ENCODE data around the gene KRT33B. TPM values are rescaled to one million over a fixed set of nuclear protein-coding genes. Genes with fewer than 3 reads are reported as not detected.

KRT33B gene
- total and polyA plus RNA-seq, 2 of the 4 experiments (the other 2 are of a cell fraction), result 0.18 to 0.22 TPM

- Histone ChIP-seq H3K27ac (ENCODE audit: insufficient read depth, low read length) (no peak overlapping the region), H3K56ac (ENCODE audit: extremely low read depth, insufficient read depth, low read length) (no peak overlapping the region), H3K14ac (replicated peaks; ENCODE audit: low read depth, low read length) (no peak overlapping the region), H3K36me3 (ENCODE audit: control insufficient read depth, insufficient read depth, low read length) (no peaks in the 10 kb centered on the region), H3K79me1 (ENCODE audit: low read depth in 1 of 2, low read length in 2 of 2) (no peaks in the 10 kb centered on the region), H2AK9ac (replicated peaks; ENCODE audit: low read depth, low read length, poor library complexity) (no peak overlapping the region), H2BK120ac (ENCODE audit: low read depth, low read length) (no peak overlapping the region), H3K4me1 (ENCODE audit: control insufficient read depth, insufficient read depth, low read length) (no peaks in the 10 kb centered on the region), H3K18ac (ENCODE audit: low read depth, low read length) (no peak overlapping the region), H3K9ac (ENCODE audit: low read depth, low read length) (no peak overlapping the region), H3K27me3 (ENCODE audit: control insufficient read depth, insufficient read depth, low read length) (peaks cover 7% of the 10 kb centered on the region; the same call in 1 of the 2 replicates), H3K4me3 (ENCODE audit: insufficient read depth, low read depth, low read length) (no peak overlapping the region), H3K4ac (ENCODE audit: low read depth, low read length) (no peak overlapping the region), H2BK5ac (ENCODE audit: low read depth, low read length, poor library complexity, severe bottlenecking) (no peak overlapping the region), H2AK5ac (ENCODE audit: low read depth, low read length) (no peak overlapping the region), H4K20me1 (ENCODE audit: insufficient read depth, low read length) (no peaks in the 10 kb centered on the region), H4K5ac (ENCODE audit: low read depth, low read length) (no peak overlapping the region), H4K91ac (ENCODE audit: insufficient read depth, low read depth, low read length) (no peak overlapping the region), H2BK15ac (ENCODE audit: low read depth, low read length) (no peak overlapping the region), H3K9me3 (ENCODE audit: control insufficient read depth, insufficient read depth, low read length) (peaks cover 5% of the 10 kb centered on the region), H3K9me1 (ENCODE audit: insufficient read depth, low read length) (no peaks in the 10 kb centered on the region), H2BK20ac (ENCODE audit: low read depth, low read length) (no peak overlapping the region), H3K4me2 (ENCODE audit: low read depth, low read length) (no peak overlapping the region), H3K23ac (ENCODE audit: low read depth, low read length) (no peak overlapping the region), H4K8ac (ENCODE audit: low read depth in 2 of 2, low read length in 2 of 2) (no peak overlapping the region), H2AFZ (replicated peaks; ENCODE audit: low read length, poor library complexity) (no peak overlapping the region)
- BruUV-seq (replicated peaks), result no TSS peak
- no peak for TF ChIP-seq RAD21 (IDR thresholded peaks at IDR 0.05; ENCODE audit: low read length)
- no peak for TF ChIP-seq CEBPB (IDR thresholded peaks at IDR 0.05; ENCODE audit: low read depth, low read length)
- TF ChIP-seq ELK1 (IDR thresholded peaks at IDR 0.05; ENCODE audit: borderline replicate concordance, low read depth, low read length), result no peak
- no peak for TF ChIP-seq FOS (IDR thresholded peaks at IDR 0.05; ENCODE audit: low read depth, low read length)
- no peak for TF ChIP-seq USF2 (IDR thresholded peaks at IDR 0.05; ENCODE audit: low read depth, low read length)
- no peak for TF ChIP-seq MXI1 (IDR thresholded peaks at IDR 0.05; ENCODE audit: borderline replicate concordance, low read depth, low read length)
- no peak for TF ChIP-seq RFX5 (IDR thresholded peaks at IDR 0.05; ENCODE audit: low read depth, low read length)
- no peak for TF ChIP-seq POLR2A (IDR thresholded peaks at IDR 0.05; ENCODE audit: low read depth, low read length)
- TF ChIP-seq NFE2L2 (IDR thresholded peaks at IDR 0.05; ENCODE audit: low read depth, low read length), result no peak
- TF ChIP-seq CTCF (conservative IDR thresholded peaks at IDR 0.05; ENCODE audit: low read depth, low read length), result no peak
- TF ChIP-seq BHLHE40 (IDR thresholded peaks at IDR 0.05; ENCODE audit: low read depth, low read length), result no peak
- TF ChIP-seq RCOR1 (IDR thresholded peaks at IDR 0.05; ENCODE audit: insufficient replicate concordance, low read length), result no peak
- no peak for TF ChIP-seq MAZ (IDR thresholded peaks at IDR 0.05; ENCODE audit: borderline replicate concordance, low read depth, low read length)
- no peak for ATAC-seq (ENCODE audit: low read depth)
- ChIA-PET POLR2A (ENCODE audit: unreplicated experiment) (no interaction called here), CTCF (interaction anchor here (1.0 kb wide), 1 partner anchor 470 kb away, joined by 10 read pairs; the partner anchor contains the start of gene KRT20)
- intact Hi-C loops (cut with micrococcal nuclease), result no loop called here
- no CpG with 5 or more reads among the region's 4 CpGs for WGBS, 2 experiments (ENCODE audit: extremely low coverage in 2 of 2, insufficient read length in 1 of 2)
- in situ Hi-C loops (cut with MboI; ENCODE audit: low sequenced_read_pairs), result no loop called here
- DNase-seq, result no peak
- dilution Hi-C loops (cut with HindIII; ENCODE audit: low sequenced_read_pairs, unreplicated experiment), result no loop called here
Observed at GRCh38 chr17:41354536-41354935, 15.1 kb downstream of the KRT33B start.

Data from IMR-90 (cell line).